Sigmoid colon (tissue), 7 donors: ENCODE data around the gene CTCF. TPM values are rescaled to one million over a fixed set of nuclear protein-coding genes. Genes with fewer than 3 reads are reported as not detected.
A peak's percentile ranks its signal among the peaks of the same experiment; 100 is the strongest.

Experiments used
- DNase-seq: peaks from one replicate; pipeline ENCODE4 v3.0.0-alpha.2; 2019
- H3K27ac ChIP-seq, 4 donors: fragments of 200-600 bp; sonication (generic); one replicate each; pipeline ENCODE4 v1.5.1; 2016 to 2019; ENCODE audit warnings: mild to moderate bottlenecking in 1 of 4
- H3K27me3 ChIP-seq, 3 donors: fragments of 200-600 bp; sonication (generic); one replicate each; pipeline ENCODE4 v1.5.1; 2019; ENCODE audit warnings: mild to moderate bottlenecking in 1 of 3
- H3K36me3 ChIP-seq, 4 donors: fragments of 200-600 bp; sonication (generic); one replicate each; pipeline ENCODE4 v1.5.1; 2016 to 2019
- H3K4me1 ChIP-seq, 4 donors: fragments of 200-600 bp; sonication (generic); one replicate each; pipeline ENCODE4 v1.5.1; 2017 to 2019
- H3K4me3 ChIP-seq, 4 donors: fragments of 200-600 bp; sonication (generic); one replicate each; pipeline ENCODE4 v1.5.1; 2017 to 2019; ENCODE audit warnings: mild to moderate bottlenecking in 2 of 4, moderate library complexity in 1 of 4
- H3K9me3 ChIP-seq, 4 donors: fragments of 200-600 bp in 3 of 4; sonication (generic) in 3 of 4; one replicate each; pipeline versions ENCODE4 v1.5.1 to v1.6.1; 2013 to 2019
- EP300 ChIP-seq, 4 donors: sonication (generic); formaldehyde crosslinking; IDR thresholded peaks; one replicate each; pipeline ENCODE4 v1.6.1; 2017; ENCODE audit warnings: antibody characterized with exemption in 4 of 4
- POLR2A ChIP-seq, 2 donors: fragments of 450-650 bp; IDR thresholded peaks; one replicate each; pipeline ENCODE4 v1.6.1; 2016; ENCODE audit warnings: antibody characterized with exemption in 2 of 2, mild to moderate bottlenecking in 2 of 2, moderate library complexity in 2 of 2
- POLR2AphosphoS5 ChIP-seq, 4 donors: sonication (generic); formaldehyde crosslinking; IDR thresholded peaks; one replicate each; pipeline ENCODE4 v1.6.1; 2017; ENCODE audit warnings: antibody characterized with exemption in 4 of 4
- WGBS, 2 donors: extraction: QIAGEN DNeasy Blood & Tissue Kit; methylation state at CpG; one replicate each; pipeline ENCODE4 v1.1.7; 2013; 5-methylcytosine and 5-hydroxymethylcytosine counted together
- intact Hi-C: fragments of 100-400 bp; cut with DNase I; formaldehyde crosslinking; loops from one replicate; pipeline ENCODE4 v1.15.1; 2023
- polyA plus RNA-seq, 3 donors: library from polyadenylated mRNA; stranded (reverse); fragments of 200-250 nt; gene quantifications; one replicate each; pipeline ENCODE4 v1.2.3, GENCODE V29; 2013
- total RNA-seq, 4 donors: library from RNA; depleted of rRNA; stranded (reverse); fragments of >200 nt; gene quantifications; one replicate each; pipeline ENCODE4 v1.1.0, GENCODE V29; 2016
- TF ChIP-seq, protein P1 (sequence below), 4 experiments: fragments of 450-650 bp in 3 of 4; fragments of 200-600 bp in 1 of 4; IDR thresholded peaks; one replicate each; pipeline ENCODE4 v1.5.1; 2016 to 2019; ENCODE audit warnings: antibody characterized with exemption in 4 of 4, mild to moderate bottlenecking in 3 of 4, moderate library complexity in 2 of 4
- donor health status: healthy with polysubstance abuse.
- donor health status: Bipolar disorder and iron deficiency.
- donor health status: healthy.

CTCF gene
- total and polyA plus RNA-seq, 7 donors: 25.8 to 45.7 (median 29.2) TPM

GRCh38 chr16:67650023-67650422 is 87.7 kb downstream of the CTCF start:
- peaks cover 60 to 100% (median 94%) of the 10 kb centered on the region in 3 donors for H3K27me3 ChIP-seq
- WGBS, 2 donors: 59 to 75% methylated on average over 8 of the region's 8 CpGs
- no peak overlapping the region for H3K27ac ChIP-seq
- H3K36me3 ChIP-seq: no peaks in the 10 kb centered on the region
- H3K9me3 ChIP-seq: no peaks in the 10 kb centered on the region
- TF ChIP-seq POLR2AphosphoS5 (IDR thresholded peaks at IDR 0.05): no peak
- TF ChIP-seq, protein P1, sequence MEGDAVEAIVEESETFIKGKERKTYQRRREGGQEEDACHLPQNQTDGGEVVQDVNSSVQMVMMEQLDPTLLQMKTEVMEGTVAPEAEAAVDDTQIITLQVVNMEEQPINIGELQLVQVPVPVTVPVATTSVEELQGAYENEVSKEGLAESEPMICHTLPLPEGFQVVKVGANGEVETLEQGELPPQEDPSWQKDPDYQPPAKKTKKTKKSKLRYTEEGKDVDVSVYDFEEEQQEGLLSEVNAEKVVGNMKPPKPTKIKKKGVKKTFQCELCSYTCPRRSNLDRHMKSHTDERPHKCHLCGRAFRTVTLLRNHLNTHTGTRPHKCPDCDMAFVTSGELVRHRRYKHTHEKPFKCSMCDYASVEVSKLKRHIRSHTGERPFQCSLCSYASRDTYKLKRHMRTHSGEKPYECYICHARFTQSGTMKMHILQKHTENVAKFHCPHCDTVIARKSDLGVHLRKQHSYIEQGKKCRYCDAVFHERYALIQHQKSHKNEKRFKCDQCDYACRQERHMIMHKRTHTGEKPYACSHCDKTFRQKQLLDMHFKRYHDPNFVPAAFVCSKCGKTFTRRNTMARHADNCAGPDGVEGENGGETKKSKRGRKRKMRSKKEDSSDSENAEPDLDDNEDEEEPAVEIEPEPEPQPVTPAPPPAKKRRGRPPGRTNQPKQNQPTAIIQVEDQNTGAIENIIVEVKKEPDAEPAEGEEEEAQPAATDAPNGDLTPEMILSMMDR (IDR thresholded peaks at IDR 0.05): no peak
- no peak for TF ChIP-seq POLR2A (IDR thresholded peaks at IDR 0.05)
- no peak for TF ChIP-seq EP300 (IDR thresholded peaks at IDR 0.05)
- no peak overlapping the region for H3K4me3 ChIP-seq
- intact Hi-C loops: no loop called here
- H3K4me1 ChIP-seq: peaks cover 0 to 25% (median 23%) of the 10 kb centered on the region in 4 donors
- DNase-seq: no peak

- 93% methylated on average over 7 of the region's 7 CpGs for WGBS, 2 donors
- intact Hi-C loops: no loop called here
These were observed 88.7 kb downstream of the CTCF start for GRCh38 chr16:67651039-67651438.

DNA sequence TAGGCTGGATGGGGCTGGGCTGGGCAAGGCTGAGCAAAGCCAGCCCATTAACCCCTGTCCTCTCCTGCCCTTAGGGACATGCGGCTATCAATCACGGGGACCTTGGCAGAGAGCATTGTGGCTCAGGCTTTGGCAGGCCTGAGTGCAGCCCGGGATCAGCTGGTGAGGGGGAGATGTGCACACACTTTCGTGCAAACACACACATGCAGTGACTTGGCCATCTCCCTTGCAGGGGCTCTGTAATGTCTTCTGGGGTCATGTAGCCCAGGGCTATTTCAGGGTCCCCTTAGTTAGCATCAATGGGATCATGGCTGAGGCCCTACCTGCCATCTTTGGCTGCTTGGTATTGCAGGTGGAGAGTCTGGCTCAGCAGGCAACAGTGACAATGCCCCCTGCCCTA is 89.5 kb downstream of the CTCF start:
- Histone ChIP-seq H3K27ac (no peak overlapping the region), H3K27me3 (peaks cover 46 to 88% (median 77%) of the 10 kb centered on the region in 3 donors), H3K36me3 (peaks cover 0 to 3% (median 0%) of the 10 kb centered on the region in 4 donors), H3K9me3 (no peaks in the 10 kb centered on the region), H3K4me3 (no peak overlapping the region), H3K4me1 (peaks cover 0 to 25% (median 21%) of the 10 kb centered on the region in 4 donors)
- 85 to 91% methylated on average over 4 of the region's 4 CpGs for WGBS, 2 donors
- TF ChIP-seq POLR2A (IDR thresholded peaks at IDR 0.05) (no peak), EP300 (IDR thresholded peaks at IDR 0.05) (no peak), POLR2AphosphoS5 (IDR thresholded peaks at IDR 0.05) (no peak)
- TF ChIP-seq, protein P1 (IDR thresholded peaks at IDR 0.05): no peak
- intact Hi-C loops: no loop called here
- DNase-seq: no peak

More at GRCh38 chr16:67651039-67651438, 88.7 kb downstream of the CTCF start:
- no peaks in the 10 kb centered on the region for H3K9me3 ChIP-seq
- H3K27me3 ChIP-seq: peaks cover 52 to 97% (median 83%) of the 10 kb centered on the region in 3 donors
- H3K36me3 ChIP-seq: no peaks in the 10 kb centered on the region
- H3K4me3 ChIP-seq: no peak overlapping the region
- H3K27ac ChIP-seq: no peak overlapping the region
- peaks cover 0 to 25% (median 21%) of the 10 kb centered on the region in 4 donors for H3K4me1 ChIP-seq
- no peak for DNase-seq
- no peak for TF ChIP-seq POLR2AphosphoS5 (IDR thresholded peaks at IDR 0.05)
- no peak for TF ChIP-seq POLR2A (IDR thresholded peaks at IDR 0.05)
- TF ChIP-seq, protein P1 (IDR thresholded peaks at IDR 0.05): no peak
- no peak for TF ChIP-seq EP300 (IDR thresholded peaks at IDR 0.05)

DNA sequence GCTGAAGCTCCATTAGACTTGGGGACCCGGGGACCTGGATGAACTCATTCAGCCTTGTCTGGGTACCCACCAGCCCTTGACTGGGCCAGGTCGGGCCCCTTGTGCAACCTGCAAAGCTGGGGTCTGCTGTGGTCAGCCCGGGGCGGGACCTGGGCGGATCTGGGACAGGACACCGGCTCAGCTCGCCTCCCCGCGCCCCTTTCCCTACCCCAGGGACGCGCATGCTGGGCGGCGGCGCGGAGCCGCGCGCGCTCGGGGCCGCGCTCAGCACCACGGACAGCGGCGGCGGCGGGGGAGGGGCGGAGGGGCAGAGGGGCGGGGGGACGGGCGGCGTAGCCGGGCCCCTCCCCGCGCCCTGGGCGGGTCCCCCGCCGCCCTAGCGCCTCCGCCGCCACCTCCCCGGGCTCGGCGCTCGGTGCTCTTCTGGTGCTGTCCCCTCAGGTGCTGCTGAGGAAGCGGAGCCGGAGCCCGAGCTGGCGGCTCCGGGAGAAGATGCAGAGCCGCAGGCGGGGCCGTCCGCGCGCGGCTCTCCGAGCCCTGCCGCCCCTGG is 90.3 kb downstream of the CTCF start:
- Histone ChIP-seq H3K27me3 (peaks cover 41 to 80% (median 69%) of the 10 kb centered on the region in 3 donors), H3K9me3 (no peaks in the 10 kb centered on the region), H3K4me3 (peak overlapping the region in 3 of 4 donors; percentile 17 to 42 (median 41)), H3K36me3 (peaks cover 0 to 11% (median 4%) of the 10 kb centered on the region in 4 donors), H3K4me1 (peaks cover 0 to 25% (median 21%) of the 10 kb centered on the region in 4 donors), H3K27ac (no peak overlapping the region)
- TF ChIP-seq EP300 (IDR thresholded peaks at IDR 0.05) (no peak), POLR2AphosphoS5 (IDR thresholded peaks at IDR 0.05) (no peak), POLR2A (IDR thresholded peaks at IDR 0.05) (no peak)
- TF ChIP-seq, protein P1 (IDR thresholded peaks at IDR 0.05): no peak
- no peak for DNase-seq
- 6 to 57% methylated on average over 59 of the region's 59 CpGs for WGBS, 2 donors
- intact Hi-C loops: no loop called here
